B cell (primary cell): ENCODE results near the gene SPACA6. TPM values are rescaled to one million over a fixed set of nuclear protein-coding genes. Genes with fewer than 3 reads are reported as not detected.

Experiments used
- ATAC-seq: fragments of 200-7000 bp; cut with Tn5 transposase; one replicate; pipeline ENCODE4 v1.10.0; 2021; ENCODE audit warnings: low read depth, mild to moderate bottlenecking, moderate number of reproducible peaks, moderate library complexity
- CTCF ChIA-PET: fragments of 350-600 bp; sonication (Branson Sonifier 250); formaldehyde crosslinking; loops from one replicate; lab custom pipeline; 2021; ENCODE audit warnings: antibody characterized with exemption, inconsistent platforms; lab: Charles Lee
- POLR2A ChIA-PET: fragments of 350-600 bp; sonication (Branson Sonifier 250); formaldehyde crosslinking; loops from one replicate; lab custom pipeline; 2021; ENCODE audit warnings: antibody characterized with exemption; lab: Charles Lee
- DNase-seq: peaks from one replicate; pipeline ENCODE4 v3.0.0; 2013
- H2AFZ ChIP-seq: 2 replicates; pipeline ENCODE4 v1.6.1; 2012; ENCODE audit warnings: mild to moderate bottlenecking, low read depth, low read length; ENCODE audit not compliant: insufficient read depth, poor library complexity, severe bottlenecking
- H3K27ac ChIP-seq, 2 donors: 1 replicate in 1 of 2; 2 replicates in 1 of 2; pipeline ENCODE4 v1.5.1; 2012 to 2013; ENCODE audit warnings: low read length in 2 of 2, mild to moderate bottlenecking in 2 of 2, moderate library complexity in 1 of 2
- H3K27me3 ChIP-seq, 4 experiments: fragments of 200-600 bp in 1 of 4; sonication (generic) in 1 of 4; replicated peaks in 1 of 4; 1 replicate in 2 of 4; 2 replicates in 2 of 4; pipeline versions ENCODE4 v1.6.1 to v1.7.0; 2013 to 2016; ENCODE audit warnings: low read length in 3 of 4, mild to moderate bottlenecking in 2 of 4, mixed read lengths in 1 of 4, moderate library complexity in 1 of 4; ENCODE audit not compliant: insufficient read depth in 4 of 4, control insufficient read depth in 3 of 4; ENCODE audit errors: control extremely low read depth in 1 of 4
- H3K36me3 ChIP-seq, 2 experiments: replicated peaks in 1 of 2; 1 replicate in 1 of 2; 2 replicates in 1 of 2; pipeline versions ENCODE4 v1.6.1 to v1.7.1; 2013; ENCODE audit warnings: low read length in 1 of 2; ENCODE audit not compliant: insufficient read depth in 2 of 2, control insufficient read depth in 1 of 2; ENCODE audit errors: control extremely low read depth in 1 of 2, extremely low read depth in 1 of 2
- H3K4me1 ChIP-seq, 2 donors: fragments of 200-600 bp in 1 of 2; sonication (generic) in 1 of 2; 1 replicate in 1 of 2; 2 replicates in 1 of 2; pipeline versions ENCODE4 v1.5.1 to v1.6.1; 2013 to 2017; ENCODE audit warnings: low read length in 2 of 2; ENCODE audit not compliant: control insufficient read depth in 2 of 2, insufficient read depth in 2 of 2
- H3K4me2 ChIP-seq: replicated peaks from 2 replicates; pipeline ENCODE3; 2012; ENCODE audit warnings: mild to moderate bottlenecking, low read depth, low read length; ENCODE audit not compliant: poor library complexity, severe bottlenecking
- H3K4me3 ChIP-seq, 5 experiments: fragments of 200-600 bp in 1 of 5; sonication (generic) in 1 of 5; 1 replicate in 3 of 5; 2 replicates in 2 of 5; pipeline versions ENCODE4 v1.5.1 to v1.7.0; 2011 to 2016; ENCODE audit warnings: low read length in 4 of 5, mild to moderate bottlenecking in 4 of 5, low read depth in 2 of 5, control low read depth in 1 of 5, moderate library complexity in 1 of 5; ENCODE audit not compliant: insufficient read depth in 1 of 5; ENCODE audit errors: control extremely low read depth in 1 of 5, extremely low read depth in 1 of 5
- H3K79me2 ChIP-seq: fragments of 200-600 bp; sonication (generic); one replicate; pipeline ENCODE4 v1.6.0; 2016; ENCODE audit warnings: low read length; ENCODE audit not compliant: control insufficient read depth, insufficient read depth
- H3K9ac ChIP-seq: fragments of 200-600 bp; sonication (generic); 2 replicates; pipeline ENCODE4 v1.6.1; 2017; ENCODE audit warnings: mild to moderate bottlenecking, low read length, moderate library complexity
- H3K9me3 ChIP-seq, 3 donors: one replicate each; pipeline versions ENCODE4 v1.6.1 to v1.7.1; 2013; ENCODE audit warnings: low read length in 2 of 3; ENCODE audit not compliant: control insufficient read depth in 2 of 3, insufficient read depth in 1 of 3; ENCODE audit errors: control extremely low read depth in 1 of 3
- H4K20me1 ChIP-seq: 2 replicates; pipeline ENCODE4 v1.6.0; 2012; ENCODE audit warnings: mild to moderate bottlenecking, low read length; ENCODE audit not compliant: insufficient read depth, control insufficient read depth, poor library complexity, severe bottlenecking
- H3K27ac Mint-ChIP-seq: one replicate; pipeline ENCODE4 v1.8.0; 2021; ENCODE audit warnings: mixed read lengths
- H3K27me3 Mint-ChIP-seq: one replicate; pipeline ENCODE4 v1.8.0; 2021; ENCODE audit warnings: mixed read lengths
- H3K4me1 Mint-ChIP-seq: one replicate; pipeline ENCODE4 v1.8.0; 2021; ENCODE audit warnings: mixed read lengths
- H3K4me3 Mint-ChIP-seq: one replicate; pipeline ENCODE4 v1.8.0; 2021; ENCODE audit warnings: mixed read lengths
- H3K9me3 Mint-ChIP-seq: one replicate; pipeline ENCODE4 v1.8.0; 2022; ENCODE audit warnings: mixed read lengths; ENCODE audit not compliant: insufficient read depth
- EZH2 ChIP-seq: IDR thresholded peaks from 2 replicates; pipeline ENCODE4 v1.6.1; 2012; ENCODE audit warnings: borderline replicate concordance, low read depth, mild to moderate bottlenecking, moderate library complexity, low read length; ENCODE audit not compliant: insufficient read depth, poor library complexity, severe bottlenecking
- WGBS: methylation state at CpG from one replicate; pipeline ENCODE4 v1.1.5; 2013; ENCODE audit warnings: missing lambda C conversion rate; ENCODE audit not compliant: insufficient coverage; 5-methylcytosine and 5-hydroxymethylcytosine counted together
- intact Hi-C: fragments of 100-400 bp; cut with micrococcal nuclease; formaldehyde crosslinking; loops from one replicate; pipeline ENCODE4 v1.10.0; 2022
- polyA plus RNA-seq: library from polyadenylated mRNA; depleted of rRNA; stranded (reverse); fragments of >200 nt; gene quantifications from 2 replicates; pipeline ENCODE4 v1.2.3, GENCODE V29; 2012
- total RNA-seq, 2 donors: library from RNA; stranded (reverse); fragments of 120-200 nt in 1 of 2; gene quantifications; 1 replicate in 1 of 2; 2 replicates in 1 of 2; pipeline versions ENCODE4 v1.2.3 to v1.2.4, GENCODE V29; 2013 to 2022
- TF ChIP-seq, protein P1 (sequence below): fragments of 200-600 bp; IDR thresholded peaks from one replicate; pipeline ENCODE4 v1.8.0; 2022; ENCODE audit warnings: antibody characterized with exemption, mild to moderate bottlenecking

The SPACA6 gene
- total and polyA plus RNA-seq, 2 donors (not counting 1 experiment from before 2014, with no cell fraction given), result 3.3 to 4.0 TPM

DNA sequence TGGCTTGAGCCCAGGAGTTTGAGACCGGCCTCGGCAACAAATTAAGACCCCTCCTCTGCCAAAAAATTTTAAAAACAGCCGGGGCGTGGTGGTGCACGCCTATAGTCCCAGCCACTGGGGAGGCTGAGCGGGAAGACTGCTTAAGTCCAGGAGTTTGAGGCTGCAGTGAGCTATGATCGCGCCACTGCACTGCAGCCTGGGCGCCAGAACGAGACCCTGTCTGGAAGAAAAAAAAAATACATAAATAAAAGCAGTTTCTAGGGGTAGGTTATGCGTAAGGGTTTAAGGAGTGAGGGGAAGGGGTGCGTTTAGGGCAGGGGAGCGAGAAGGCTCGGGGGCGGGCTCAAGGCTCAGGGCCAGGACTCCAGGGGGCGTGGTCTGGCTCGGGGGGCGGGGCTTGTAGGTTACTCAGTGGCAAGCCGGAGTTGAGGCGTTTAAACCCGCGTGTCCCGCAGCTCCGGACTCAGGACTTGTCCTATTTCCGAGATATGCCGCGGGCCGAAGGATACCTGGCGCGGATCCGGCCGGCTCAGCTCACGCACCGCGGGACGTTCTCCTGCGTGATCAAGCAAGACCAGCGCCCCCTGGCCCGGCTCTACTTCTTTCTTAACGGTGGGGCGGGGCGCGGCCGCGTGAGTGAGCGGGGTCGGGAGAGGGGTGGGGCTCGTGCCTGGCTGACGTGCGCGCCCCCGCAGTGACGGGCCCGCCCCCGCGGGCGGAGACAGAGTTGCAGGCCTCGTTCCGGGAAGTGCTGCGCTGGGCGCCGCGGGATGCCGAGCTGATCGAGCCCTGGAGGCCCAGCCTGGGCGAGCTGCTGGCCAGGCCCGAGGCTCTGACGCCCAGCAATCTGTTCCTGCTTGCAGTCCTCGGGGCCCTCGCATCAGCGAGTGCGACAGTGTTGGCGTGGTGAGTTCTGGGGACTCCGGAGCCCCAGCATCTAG, 10.7 kb downstream of the SPACA6 start:
- H3K9me3 ChIP-seq, result peaks cover 0 to 24% (median 0%) of the 10 kb centered on the region in 3 donors
- no peaks in the 10 kb centered on the region for H4K20me1 ChIP-seq
- Mint-ChIP-seq H3K4me1 (peaks cover 36% of the 10 kb centered on the region), H3K27ac (peak overlapping the region; percentile 90), H3K4me3 (peak overlapping the region; percentile 91), H3K27me3 (peaks cover 23% of the 10 kb centered on the region), H3K9me3 (no peaks in the 10 kb centered on the region)
- H3K27ac ChIP-seq, result peak overlapping the region; percentile 64 to 84
- H3K9ac ChIP-seq, result peak overlapping the region; percentile 81
- peak overlapping the region; percentile 81 for H2AFZ ChIP-seq
- TF ChIP-seq, protein P1, sequence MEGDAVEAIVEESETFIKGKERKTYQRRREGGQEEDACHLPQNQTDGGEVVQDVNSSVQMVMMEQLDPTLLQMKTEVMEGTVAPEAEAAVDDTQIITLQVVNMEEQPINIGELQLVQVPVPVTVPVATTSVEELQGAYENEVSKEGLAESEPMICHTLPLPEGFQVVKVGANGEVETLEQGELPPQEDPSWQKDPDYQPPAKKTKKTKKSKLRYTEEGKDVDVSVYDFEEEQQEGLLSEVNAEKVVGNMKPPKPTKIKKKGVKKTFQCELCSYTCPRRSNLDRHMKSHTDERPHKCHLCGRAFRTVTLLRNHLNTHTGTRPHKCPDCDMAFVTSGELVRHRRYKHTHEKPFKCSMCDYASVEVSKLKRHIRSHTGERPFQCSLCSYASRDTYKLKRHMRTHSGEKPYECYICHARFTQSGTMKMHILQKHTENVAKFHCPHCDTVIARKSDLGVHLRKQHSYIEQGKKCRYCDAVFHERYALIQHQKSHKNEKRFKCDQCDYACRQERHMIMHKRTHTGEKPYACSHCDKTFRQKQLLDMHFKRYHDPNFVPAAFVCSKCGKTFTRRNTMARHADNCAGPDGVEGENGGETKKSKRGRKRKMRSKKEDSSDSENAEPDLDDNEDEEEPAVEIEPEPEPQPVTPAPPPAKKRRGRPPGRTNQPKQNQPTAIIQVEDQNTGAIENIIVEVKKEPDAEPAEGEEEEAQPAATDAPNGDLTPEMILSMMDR, result peak; percentile 60
- TF ChIP-seq EZH2, result no peak
- peak overlapping the region; percentile 93 for H3K4me2 ChIP-seq
- intact Hi-C loops, result loop anchor here (1.0 to 2.0 kb wide), 3 partner anchors 47 to 365 kb away; partner anchors contain the start of gene FPR1
- H3K4me1 ChIP-seq, result peaks cover 22 to 31% of the 10 kb centered on the region in 2 donors
- under 1% methylated on average over 71 of the region's 74 CpGs for WGBS
- peaks cover 0 to 4% of the 10 kb centered on the region in 2 experiments for H3K36me3 ChIP-seq
- H3K4me3 ChIP-seq, result peak overlapping the region; percentile 51 to 74 (median 68)
- CTCF ChIA-PET, result interaction anchor here (1.1 to 2.7 kb wide), 3 partner anchors 42 to 230 kb away, joined by 4 to 8 read pairs (median 4); no protein-coding TSS in a partner anchor
- DNase-seq (peak; percentile 98), ATAC-seq (peak; percentile 92)
- POLR2A ChIA-PET, result interaction anchor here (0.6 to 0.9 kb wide), 2 partner anchors 14 to 149 kb away, joined by 3 to 6 read pairs; no protein-coding TSS in a partner anchor
- H3K79me2 ChIP-seq, result peaks cover 3% of the 10 kb centered on the region
- peaks cover 0 to 30% (median 8%) of the 10 kb centered on the region in 4 experiments for H3K27me3 ChIP-seq
